ENCODE results near the gene RIBC1. TPM values are rescaled to one million over a fixed set of nuclear protein-coding genes. Genes with fewer than 3 reads are reported as not detected.

The RIBC1 gene
- polyA plus RNA-seq, 1 of the 3 experiments (the other 2 are of a cell fraction) = 0.33 TPM

DNA sequence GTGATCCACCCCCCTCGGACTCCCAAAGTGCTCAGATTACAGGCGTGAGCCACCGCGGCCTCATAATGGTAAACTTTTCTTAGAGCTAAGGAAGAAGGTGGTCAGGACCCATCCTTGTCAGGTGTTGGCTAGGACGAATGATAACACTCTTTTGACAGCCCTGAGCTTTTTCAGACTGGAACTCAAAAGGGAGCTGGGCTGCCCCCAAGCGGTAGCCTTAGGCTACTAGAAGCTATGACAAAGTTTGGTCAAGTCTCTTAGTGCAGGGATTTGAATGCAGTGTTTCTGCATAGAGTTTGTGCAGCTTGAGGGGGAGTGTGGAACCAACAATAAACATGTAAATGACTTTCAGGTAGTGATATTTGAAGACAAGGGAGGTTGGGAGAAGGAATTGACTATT is 23.3 kb downstream of the RIBC1 start:
- no peak overlapping the region for H3K4me2 ChIP-seq
- no peaks in the 10 kb centered on the region for H3K36me3 ChIP-seq (replicated peaks in 1 of 2; ENCODE audit: control insufficient read depth in 1 of 2, insufficient read depth in 2 of 2, low read length in 1 of 2)
- H3K9me3 ChIP-seq = no peaks in the 10 kb centered on the region
- no peaks in the 10 kb centered on the region; the same call in 1 of the 2 replicates for H3K27me3 ChIP-seq (ENCODE audit: insufficient read depth)
- no peak overlapping the region; a peak in 1 of 4 replicates for H3K4me3 ChIP-seq (ENCODE audit: low read depth in 2 of 2, low read length in 1 of 2)
- H3K9me2 ChIP-seq = no peaks in the 10 kb centered on the region
- no peaks in the 10 kb centered on the region for H4K20me1 ChIP-seq (ENCODE audit: insufficient read depth)
- no peak overlapping the region for H3K27ac ChIP-seq (ENCODE audit: low read depth in 2 of 2, low read length in 1 of 2)
- no peak overlapping the region for H3K9ac ChIP-seq
- H2AFZ ChIP-seq (ENCODE audit: low read depth) = no peak overlapping the region
- POLR2A ChIA-PET = no interaction called here
- H3K79me2 ChIP-seq (ENCODE audit: insufficient read depth) = no peaks in the 10 kb centered on the region
- WGBS (ENCODE audit: low lambda C conversion rate) = 46% methylated on average over 6 of the region's 6 CpGs
- DNase-seq = peak; percentile 40
- H3F3A ChIP-seq (replicated peaks; ENCODE audit: insufficient read depth) = no peaks in the 10 kb centered on the region
- TF ChIP-seq, protein P1, sequence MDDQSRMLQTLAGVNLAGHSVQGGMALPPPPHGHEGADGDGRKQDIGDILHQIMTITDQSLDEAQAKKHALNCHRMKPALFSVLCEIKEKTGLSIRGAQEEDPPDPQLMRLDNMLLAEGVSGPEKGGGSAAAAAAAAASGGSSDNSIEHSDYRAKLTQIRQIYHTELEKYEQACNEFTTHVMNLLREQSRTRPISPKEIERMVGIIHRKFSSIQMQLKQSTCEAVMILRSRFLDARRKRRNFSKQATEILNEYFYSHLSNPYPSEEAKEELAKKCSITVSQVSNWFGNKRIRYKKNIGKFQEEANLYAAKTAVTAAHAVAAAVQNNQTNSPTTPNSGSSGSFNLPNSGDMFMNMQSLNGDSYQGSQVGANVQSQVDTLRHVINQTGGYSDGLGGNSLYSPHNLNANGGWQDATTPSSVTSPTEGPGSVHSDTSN (IDR thresholded peaks at IDR 0.05) = no peak
- no peak for TF ChIP-seq ELF1 (IDR thresholded peaks at IDR 0.05)
- no peak for TF ChIP-seq MXI1 (IDR thresholded peaks at IDR 0.05; ENCODE audit: low read depth, low read length)
- no peak for TF ChIP-seq REST (IDR thresholded peaks at IDR 0.05; ENCODE audit: low read depth, low read length)
- no peak for TF ChIP-seq EP300 (IDR thresholded peaks at IDR 0.05; ENCODE audit: borderline replicate concordance in 1 of 2, low read depth in 1 of 2, low read length in 1 of 2)
- TF ChIP-seq TCF12 (IDR thresholded peaks at IDR 0.05) = no peak
- peak; percentile 70 for TF ChIP-seq CTCF (IDR thresholded peaks at IDR 0.05)
- TF ChIP-seq NFIC (IDR thresholded peaks at IDR 0.05; ENCODE audit: borderline replicate concordance) = no peak
- peak; percentile 33; the same call in 1 of the 2 replicates for TF ChIP-seq SMC3 (IDR thresholded peaks at IDR 0.05; ENCODE audit: low read depth, low read length)
- TF ChIP-seq FOSL2 (IDR thresholded peaks at IDR 0.05; ENCODE audit: borderline replicate concordance, low read depth) = no peak
- no peak for TF ChIP-seq YY1 (IDR thresholded peaks at IDR 0.05; ENCODE audit: low read depth)
- no peak for TF ChIP-seq FOXM1 (IDR thresholded peaks at IDR 0.05; ENCODE audit: low read depth)
- no peak for TF ChIP-seq USF1 (IDR thresholded peaks at IDR 0.05; ENCODE audit: borderline replicate concordance, low read depth)
- TF ChIP-seq RAD21 (IDR thresholded peaks at IDR 0.05; ENCODE audit: low read length) = peak; percentile 58
- TF ChIP-seq FOXJ3 (CRISPR knock-in tag; IDR thresholded peaks at IDR 0.05) = no peak
- peaks cover 0 to 9% of the 10 kb centered on the region in 2 experiments; a peak in 1 of 4 replicates for H3K4me1 ChIP-seq (ENCODE audit: control insufficient read depth in 1 of 2, insufficient read depth in 2 of 2, low read depth in 1 of 2, low read length in 1 of 2)
- CTCF ChIA-PET = interaction anchor here (0.7 to 2.7 kb wide), 10 partner anchors 10 to 152 kb away, joined by 3 to 16 read pairs (median 4); no protein-coding TSS in a partner anchor
